Dermis blood vessel endothelial cell (primary cell): ENCODE results near the gene RTF2. TPM values are rescaled to one million over a fixed set of nuclear protein-coding genes. Genes with fewer than 3 reads are reported as not detected.
"Not testable (repeated sequence)": the region's sequence is repeated elsewhere in the genome, so short reads cannot be mapped to it uniquely, and the experiment has no call there.

ENCODE experiments used
- DNase-seq: peaks from one replicate; pipeline ENCODE4 v3.0.0; 2010
- total RNA-seq: library from RNA; depleted of rRNA; stranded (reverse); fragments of >200 nt; gene quantifications from 2 replicates; pipeline ENCODE4 v1.2.3, GENCODE V29; 2014

RTF2 gene
- total RNA-seq, 1 donor from 2014 or later = 93.9 TPM

GRCh38 chr20:56554869-56555268 lies 86.4 kb downstream of the RTF2 start:
- DNase-seq = peak; percentile 94

GRCh38 chr20:56558968-56559367 lies 90.5 kb downstream of the RTF2 start:
- no peak for DNase-seq

GRCh38 chr20:56564526-56564925 lies 96.1 kb downstream of the RTF2 start:
- not testable (repeated sequence) for DNase-seq

GRCh38 chr20:56565511-56565910 lies 97.1 kb downstream of the RTF2 start:
- no peak for DNase-seq

GRCh38 chr20:56566621-56567020 lies 98.2 kb downstream of the RTF2 start:
- DNase-seq = no peak

Other genes with a start within 250 kb of the RTF2 start
- not detected in 2 replicates for gene MC3R, start 219.9 kb upstream of the RTF2 start, total RNA-seq
- gene FAM210B, start 109.7 kb upstream of the RTF2 start, total RNA-seq = 26.0 and 31.9 TPM in 2 replicates
- 12.4 and 66.3 TPM in 2 replicates for gene AURKA, start 76.4 kb upstream of the RTF2 start, total RNA-seq
- gene CSTF1, start 76.0 kb upstream of the RTF2 start, total RNA-seq = 39.1 and 51.0 TPM in 2 replicates
- 0.05 and 0.17 TPM in 2 replicates for gene CASS4, start 56.4 kb upstream of the RTF2 start, total RNA-seq
- gene FAM209A, start 56.1 kb downstream of the RTF2 start, total RNA-seq = not detected in 2 replicates
- 0.33 TPM in 1 of 2 replicates, not detected in the other for gene FAM209B, start 64.6 kb downstream of the RTF2 start, total RNA-seq
- not detected in 2 replicates for gene TFAP2C, start 160.7 kb downstream of the RTF2 start, total RNA-seq